ENCODE data around the gene NSMF.

Gene NSMF

GRCh38 chr9:137459152-137459600 is at the start of gene NSMF:
Gene NSMF (minus strand): TSS chr9:137459334. CDS start chr9:137459102, 232 bp downstream.
- DNase-seq (ENCODE audit: low read depth in 2 of 3, low spot score in 2 of 3), result peak; percentile 89 to 95 (median 93)

GRCh38 chr9:137506702-137507171 is 47.6 kb upstream of the NSMF start:
- no peak for DNase-seq (ENCODE audit: low read depth in 2 of 3, low spot score in 2 of 3)

GRCh38 chr9:137506274-137506673 is 47.1 kb upstream of the NSMF start:
- DNase-seq (ENCODE audit: low read depth in 2 of 3, low spot score in 2 of 3), result no peak

GRCh38 chr9:137505421-137506140 is 46.4 kb upstream of the NSMF start:
- DNase-seq (ENCODE audit: low read depth in 2 of 3, low spot score in 2 of 3), result no peak

GRCh38 chr9:137504432-137504777 is 45.3 kb upstream of the NSMF start:
- no peak for DNase-seq (ENCODE audit: low read depth in 2 of 3, low spot score in 2 of 3)

- no peak for DNase-seq (ENCODE audit: low read depth in 2 of 3, low spot score in 2 of 3)
Observed at GRCh38 chr9:137502008-137502911, 43.1 kb upstream of the NSMF start.

GRCh38 chr9:137501457-137501856 is 42.3 kb upstream of the NSMF start:
- no peak for DNase-seq (ENCODE audit: low read depth in 2 of 3, low spot score in 2 of 3)

- no peak for DNase-seq (ENCODE audit: low read depth in 2 of 3, low spot score in 2 of 3)
Observed at GRCh38 chr9:137500666-137501397, 41.7 kb upstream of the NSMF start.

GRCh38 chr9:137499858-137500661 is 40.9 kb upstream of the NSMF start:
- DNase-seq (ENCODE audit: low read depth in 2 of 3, low spot score in 2 of 3), result no peak

- no peak for DNase-seq (ENCODE audit: low read depth in 2 of 3, low spot score in 2 of 3)
Observed at GRCh38 chr9:137499416-137499815, 40.3 kb upstream of the NSMF start.

GRCh38 chr9:137498720-137499150 is 39.6 kb upstream of the NSMF start:
- DNase-seq (ENCODE audit: low read depth in 2 of 3, low spot score in 2 of 3), result no peak

GRCh38 chr9:137497921-137498719 is 39.0 kb upstream of the NSMF start:
- DNase-seq (ENCODE audit: low read depth in 2 of 3, low spot score in 2 of 3), result no peak

- DNase-seq (ENCODE audit: low read depth in 2 of 3, low spot score in 2 of 3), result no peak
Observed at GRCh38 chr9:137496601-137497375, 37.7 kb upstream of the NSMF start.

GRCh38 chr9:137494550-137495351 is 35.6 kb upstream of the NSMF start:
- DNase-seq (ENCODE audit: low read depth in 2 of 3, low spot score in 2 of 3), result no peak

GRCh38 chr9:137494104-137494544 is 35.0 kb upstream of the NSMF start:
- DNase-seq (ENCODE audit: low read depth in 2 of 3, low spot score in 2 of 3), result no peak

- no peak for DNase-seq (ENCODE audit: low read depth in 2 of 3, low spot score in 2 of 3)
Observed at GRCh38 chr9:137493364-137494103, 34.4 kb upstream of the NSMF start.
